Measurements from ENCODE around the gene DLX3.

Gene DLX3

DNA sequence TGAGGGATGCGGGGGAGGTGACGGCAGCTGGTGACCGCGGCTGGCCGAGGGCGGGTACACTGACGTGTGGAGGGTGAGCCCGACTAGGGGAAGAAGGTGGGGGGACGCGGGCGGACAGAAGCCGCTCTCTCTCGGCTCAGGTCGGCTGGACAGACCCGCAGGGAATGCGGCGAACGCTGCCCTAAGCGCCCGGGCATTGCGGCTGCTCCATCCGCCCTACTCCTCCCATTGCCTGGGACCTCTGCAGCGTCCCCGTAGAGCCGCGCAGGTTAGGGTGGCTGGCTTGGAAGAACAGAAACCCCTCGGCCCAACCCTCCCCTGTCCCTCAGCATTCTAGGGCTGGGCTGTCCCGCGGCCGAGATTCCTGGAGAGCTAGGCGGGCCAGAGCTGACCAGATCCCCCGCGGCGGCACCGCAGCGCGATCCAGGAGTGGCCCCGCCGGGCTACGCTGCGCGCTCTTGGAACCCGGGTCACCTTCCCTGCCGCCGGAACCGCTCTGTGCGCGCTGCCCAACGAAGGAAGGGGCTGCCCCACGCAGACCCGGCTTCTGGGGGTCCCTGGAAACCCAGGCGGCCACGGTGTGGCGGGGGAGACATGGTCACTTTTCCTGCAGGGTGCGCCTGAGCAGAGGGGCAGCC lies 23.1 kb downstream of the DLX3 start:
- DNase-seq, result no peak

DNA sequence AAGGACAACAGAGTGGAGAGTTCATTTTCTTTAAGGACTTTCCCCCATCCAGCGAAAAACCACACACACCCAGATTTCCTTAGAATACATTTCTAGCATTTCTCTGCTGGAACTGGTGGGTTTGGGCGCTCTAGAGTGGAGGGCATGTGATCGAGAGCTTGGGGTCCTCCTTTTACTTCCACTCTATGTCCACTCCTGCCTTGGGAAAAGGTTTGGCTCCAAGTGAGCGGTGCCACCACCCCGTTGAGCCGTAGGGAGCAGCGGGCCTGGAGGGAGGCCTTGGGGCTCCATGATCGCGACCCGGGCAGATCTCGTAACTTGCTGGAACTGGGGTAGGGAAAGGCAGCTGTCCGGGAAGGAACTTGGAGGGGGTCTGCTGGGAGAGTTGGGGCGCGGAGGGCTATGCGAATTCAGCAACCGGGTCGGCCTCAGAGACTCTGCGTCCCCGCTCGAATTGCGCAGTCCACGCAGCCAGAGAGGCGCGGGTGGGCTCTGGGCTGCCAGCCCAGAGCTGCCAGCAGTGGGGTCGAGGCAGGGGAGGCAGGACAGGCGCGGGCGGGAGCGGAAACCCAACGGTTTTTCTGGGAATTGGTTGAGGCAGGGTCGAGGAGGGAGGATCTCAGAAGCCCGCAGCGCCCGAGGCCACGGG lies 23.7 kb downstream of the DLX3 start:
- no peak for DNase-seq

DNA sequence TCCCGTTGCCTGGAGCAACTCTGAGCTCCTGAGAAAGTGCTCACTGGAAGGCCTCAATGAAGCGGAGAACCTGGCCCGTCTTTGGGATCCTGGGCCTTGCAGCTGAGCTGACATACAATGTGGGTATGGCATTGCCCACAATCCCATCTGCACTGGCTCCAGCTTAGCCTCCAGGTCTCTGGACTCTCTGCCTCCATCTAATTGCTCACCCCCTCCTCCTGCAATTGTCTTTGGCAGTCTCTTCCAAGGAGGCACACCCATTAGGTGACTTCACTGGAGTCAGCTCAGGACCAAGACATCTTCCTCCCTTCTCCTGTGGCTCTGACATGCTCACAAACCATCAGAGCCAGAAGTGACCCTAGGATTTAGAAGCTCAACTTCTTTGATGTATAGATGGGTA lies 24.5 kb downstream of the DLX3 start:
- no peak for DNase-seq

DNA sequence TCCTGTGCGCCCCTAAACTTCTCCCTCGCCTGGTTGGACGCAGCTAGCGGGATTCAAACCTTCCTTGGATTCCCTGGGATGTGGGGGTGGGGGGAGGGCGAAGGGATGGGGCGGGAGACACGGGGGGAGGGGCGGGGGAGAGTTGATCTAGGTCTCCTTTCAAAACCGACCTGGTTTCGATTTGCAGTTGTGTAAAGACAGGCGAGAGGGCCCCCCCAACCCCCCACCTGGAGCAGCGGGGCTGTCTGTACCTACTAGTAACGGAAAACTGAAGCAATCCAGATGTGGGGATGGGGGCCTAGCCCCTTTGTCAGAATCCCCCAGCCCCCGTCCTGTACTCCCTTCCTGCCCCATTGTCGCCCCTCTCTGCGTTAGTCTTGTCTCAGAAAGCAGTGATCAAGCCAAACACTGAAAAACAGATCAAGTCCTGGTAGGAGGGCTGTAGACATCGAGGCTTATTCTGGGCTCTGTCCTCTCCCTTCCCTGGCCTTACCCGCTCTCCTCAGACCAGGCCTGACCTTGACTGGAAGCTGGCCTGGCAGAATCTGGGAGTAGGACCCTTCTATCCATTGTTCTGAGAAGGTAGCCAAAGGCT lies 25.1 kb downstream of the DLX3 start:
- DNase-seq, result no peak

DNA sequence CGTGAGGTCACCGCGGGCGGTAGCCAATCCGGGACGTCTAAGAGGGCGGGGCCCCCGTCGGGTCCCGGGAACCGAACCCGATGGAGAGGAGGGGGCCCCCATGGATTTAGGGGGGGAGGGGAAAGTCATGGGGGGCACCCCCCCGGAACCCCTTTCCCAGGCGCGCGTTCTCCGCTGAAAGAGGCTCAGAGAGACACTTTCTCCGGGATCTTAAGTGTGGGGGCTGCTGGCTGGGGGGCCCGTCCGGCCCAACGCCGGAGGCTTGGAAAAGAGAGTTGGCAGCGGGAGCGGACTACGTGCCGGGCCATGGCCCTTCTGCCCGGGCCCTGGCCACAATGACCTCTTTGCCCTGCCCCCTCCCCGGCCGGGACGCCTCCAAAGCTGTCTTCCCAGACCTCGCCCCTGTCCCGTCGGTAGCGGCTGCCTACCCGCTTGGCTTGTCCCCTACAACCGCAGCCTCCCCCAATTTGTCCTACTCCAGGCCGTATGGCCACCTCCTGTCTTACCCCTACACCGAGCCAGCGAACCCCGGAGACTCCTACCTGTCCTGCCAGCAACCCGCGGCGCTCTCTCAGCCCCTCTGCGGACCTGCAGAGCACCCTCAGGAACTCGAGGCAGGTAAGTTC lies 25.8 kb downstream of the DLX3 start, which contains the start of gene DLX4:
Gene DLX4, plus strand, starts transcription at position 57 of the 626 bp plus-strand sequence. Its CDS starts 279 bp downstream, at position 336.
- no peak for DNase-seq

DNA sequence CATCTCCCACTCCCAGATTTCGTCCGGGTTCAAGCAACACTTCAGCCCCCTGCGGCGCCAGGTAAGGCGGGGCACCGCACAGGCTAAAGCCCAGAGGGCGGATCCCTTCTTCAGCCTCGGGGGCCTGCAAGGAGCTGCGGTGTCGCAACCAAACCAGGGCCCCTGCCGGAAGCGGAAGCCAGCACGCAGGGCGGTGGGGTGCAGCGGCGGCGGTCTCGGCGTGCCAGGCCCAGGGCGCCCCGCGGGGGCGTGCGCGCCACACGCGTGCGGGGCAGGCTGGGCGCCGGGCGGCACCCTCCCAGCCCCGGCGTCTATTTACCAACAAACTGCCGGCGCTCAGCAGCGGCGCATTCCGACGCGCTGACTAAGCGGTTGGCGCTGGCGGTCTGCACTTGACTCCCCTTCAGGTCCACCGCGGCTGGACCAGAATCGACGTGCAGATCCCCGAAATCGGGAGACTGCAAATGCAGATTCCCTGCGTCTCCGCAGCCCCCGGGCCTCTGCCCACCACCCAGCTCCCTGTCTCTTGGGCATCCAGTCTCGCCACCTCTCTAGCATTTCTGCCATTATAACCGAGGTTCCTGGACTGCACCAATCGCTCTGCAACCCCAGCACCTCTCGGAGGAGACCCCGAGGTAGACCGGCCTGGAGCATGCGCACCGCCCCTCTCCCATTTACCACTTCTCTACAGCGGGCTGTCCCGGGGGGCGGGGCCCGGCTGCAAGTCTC lies 26.5 kb downstream of the DLX3 start:
- DNase-seq, result peak; percentile 68 to 72

DNA sequence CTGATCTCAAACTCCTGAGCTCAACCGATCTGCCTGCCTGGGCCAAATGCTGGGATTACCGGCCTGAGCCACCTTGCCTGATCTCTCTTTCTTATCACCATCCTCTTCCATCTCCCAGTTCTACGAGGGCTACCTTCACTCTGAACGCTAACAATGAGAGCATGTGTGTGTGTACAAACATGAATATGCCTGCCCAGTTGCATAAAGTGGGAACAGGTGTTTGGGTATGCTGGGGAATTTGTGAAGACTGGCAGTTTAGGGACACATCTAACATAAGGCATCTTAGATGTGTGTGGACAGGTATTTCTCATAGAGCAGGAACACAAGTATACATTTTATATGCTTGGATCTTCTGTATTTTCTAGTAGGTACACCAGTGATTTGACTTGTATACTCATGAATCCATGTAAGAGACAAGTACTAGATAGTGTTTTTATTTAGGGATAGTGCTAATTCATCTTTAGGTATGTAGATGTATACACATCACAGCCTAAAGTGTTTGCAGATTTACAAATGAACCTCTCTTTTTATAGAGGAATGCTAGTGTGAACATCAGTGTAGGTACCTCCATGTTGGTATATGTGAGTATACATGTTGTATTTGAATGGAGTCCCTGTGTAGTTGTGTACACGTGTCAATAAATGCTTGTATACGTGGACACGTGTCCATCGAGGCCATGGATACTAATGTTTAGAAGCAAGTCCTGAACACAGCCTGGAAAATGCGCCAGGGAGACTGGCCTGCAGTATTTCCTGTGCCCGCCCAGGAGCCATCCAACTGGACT lies 27.2 kb downstream of the DLX3 start:
- no peak for DNase-seq

DNA sequence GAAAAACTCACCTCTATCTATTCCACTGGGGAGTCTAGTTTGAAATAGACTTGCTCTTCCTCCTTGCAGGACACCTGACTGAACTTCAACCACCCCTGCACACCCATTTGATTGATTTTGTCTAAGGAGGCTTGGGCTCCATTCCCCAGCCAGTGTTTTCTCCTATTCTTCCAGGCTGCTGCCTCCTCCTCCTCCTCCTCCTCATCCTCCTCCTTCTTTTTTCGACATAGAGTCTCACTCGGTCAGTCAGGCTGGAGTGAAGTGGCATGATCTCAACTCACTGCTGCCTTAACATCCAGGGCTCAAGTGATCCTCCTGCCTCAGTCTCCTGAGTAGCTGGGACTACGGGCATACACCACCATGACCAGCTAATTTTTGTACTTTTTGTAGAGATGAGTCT lies 27.8 kb downstream of the DLX3 start:
- DNase-seq, result no peak

DNA sequence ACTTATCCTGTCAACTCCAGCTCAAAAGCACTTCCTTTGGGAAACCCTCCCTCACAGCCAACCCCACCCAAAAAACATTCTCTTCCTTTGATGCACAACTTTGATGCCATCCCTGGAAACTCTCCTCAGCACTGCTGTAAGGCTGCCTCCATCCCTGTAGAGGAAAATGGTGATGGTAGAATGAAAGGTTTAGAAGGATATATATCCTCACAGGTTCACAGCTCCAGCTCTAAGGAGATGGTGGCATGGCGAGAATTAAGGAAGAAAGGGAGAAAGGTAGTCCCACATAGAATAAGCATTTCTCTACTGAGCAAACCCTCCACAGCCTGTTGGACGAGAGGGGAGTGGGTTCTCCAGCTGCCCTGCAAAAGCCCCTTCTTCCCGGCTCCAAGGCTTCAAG lies 28.3 kb downstream of the DLX3 start:
- DNase-seq, result no peak

DNA sequence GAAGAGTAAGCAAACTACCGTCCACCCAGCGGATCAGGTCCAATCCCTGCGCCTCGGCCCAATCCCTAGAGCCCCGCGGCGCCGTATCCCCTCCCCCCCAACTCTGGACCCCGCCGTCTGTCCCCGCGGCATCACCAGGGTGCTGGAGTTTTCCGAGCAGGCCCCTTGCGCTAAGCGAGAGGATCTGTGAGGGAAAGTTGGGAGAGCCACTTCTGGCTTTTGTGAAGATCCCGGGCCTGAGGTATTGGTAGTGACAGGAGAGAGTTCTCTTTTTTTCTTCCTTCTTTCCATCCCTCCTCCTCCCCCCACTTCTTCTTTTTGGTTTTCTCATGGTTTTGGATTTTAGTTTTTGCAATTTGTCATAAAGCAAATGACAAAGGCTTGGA lies 29.5 kb downstream of the DLX3 start:
- no peak for DNase-seq

DNA sequence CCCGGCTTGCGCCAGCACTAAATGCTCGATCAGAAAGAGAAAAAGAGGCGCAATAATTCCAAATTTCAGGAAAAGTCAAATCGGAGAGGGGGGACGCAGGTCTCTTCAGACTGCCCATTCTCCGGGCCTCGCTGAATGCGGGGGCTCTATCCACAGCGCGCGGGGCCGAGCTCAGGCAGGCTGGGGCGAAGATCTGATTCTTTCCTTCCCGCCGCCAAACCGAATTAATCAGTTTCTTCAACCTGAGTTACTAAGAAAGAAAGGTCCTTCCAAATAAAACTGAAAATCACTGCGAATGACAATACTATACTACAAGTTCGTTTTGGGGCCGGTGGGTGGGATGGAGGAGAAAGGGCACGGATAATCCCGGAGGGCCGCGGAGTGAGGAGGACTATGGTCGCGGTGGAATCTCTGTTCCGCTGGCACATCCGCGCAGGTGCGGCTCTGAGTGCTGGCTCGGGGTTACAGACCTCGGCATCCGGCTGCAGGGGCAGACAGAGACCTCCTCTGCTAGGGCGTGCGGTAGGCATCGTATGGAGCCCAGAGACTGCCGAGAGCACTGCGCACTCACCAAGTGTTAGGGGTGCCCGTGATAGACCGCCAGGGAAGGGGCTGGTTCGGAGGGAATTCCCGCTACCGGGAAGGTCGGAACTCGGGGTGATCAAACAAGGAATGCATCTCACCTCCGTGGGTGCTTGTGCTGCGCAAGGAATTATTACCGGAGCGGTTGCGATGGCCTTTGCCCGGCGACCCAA lies 30.1 kb downstream of the DLX3 start:
- peak; percentile 16 for DNase-seq

DNA sequence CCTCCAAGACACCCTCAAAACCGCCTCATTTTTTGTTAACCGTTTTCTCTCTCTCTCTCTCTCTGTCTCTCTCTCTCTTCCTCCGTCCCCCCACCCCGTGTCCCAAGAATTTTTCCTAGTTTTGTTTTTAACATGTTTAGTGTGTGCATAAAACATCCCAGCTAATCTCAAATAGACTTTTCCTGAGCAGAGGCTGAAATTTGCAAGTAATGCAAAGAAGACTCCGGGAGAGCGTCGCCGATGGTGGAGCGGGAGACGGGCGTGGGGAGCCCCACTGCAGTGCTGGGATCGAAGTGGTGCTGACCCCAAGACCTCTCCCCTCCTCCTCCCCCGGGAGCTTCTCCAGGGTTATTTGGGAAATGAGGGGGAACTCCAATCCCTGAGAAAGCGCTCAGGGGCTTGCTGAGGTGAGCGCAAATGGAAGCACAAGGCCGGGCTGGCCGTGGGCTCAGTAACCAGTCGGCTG lies 30.7 kb downstream of the DLX3 start:
- DNase-seq, result no peak

DNA sequence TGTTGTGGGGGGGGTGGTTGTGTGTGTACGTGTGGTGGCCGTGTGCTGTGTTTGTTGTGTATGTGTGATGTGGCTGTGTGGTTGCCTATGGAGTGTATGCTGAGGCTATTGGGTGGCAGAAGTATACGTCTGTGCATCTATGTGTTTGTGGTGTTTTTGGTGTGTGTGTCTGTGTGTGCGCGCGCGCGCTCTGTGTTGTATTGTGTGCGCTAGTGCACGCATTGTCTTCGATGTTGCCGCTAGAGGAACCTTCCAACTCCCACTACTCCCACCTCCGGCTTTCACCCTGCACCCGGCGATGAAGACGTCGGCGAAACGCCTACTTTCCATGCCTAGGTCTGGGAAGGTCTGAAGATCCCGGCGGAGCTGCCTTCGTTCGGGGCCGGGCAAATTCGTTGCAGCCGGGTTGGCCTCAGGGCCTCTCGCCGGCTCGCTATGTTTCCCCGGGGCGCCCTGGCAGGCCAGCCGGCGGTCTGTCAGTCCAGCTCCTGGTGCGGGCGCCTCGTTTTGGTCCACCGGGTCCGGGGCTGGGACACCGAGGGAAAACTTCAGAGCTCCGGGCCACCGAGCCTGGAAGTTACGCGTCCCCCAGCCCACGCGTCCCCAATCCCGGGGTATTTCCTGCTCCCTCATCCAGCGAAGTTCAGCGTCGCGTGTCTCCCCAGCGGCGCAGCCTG lies 31.3 kb downstream of the DLX3 start:
- DNase-seq, result no peak

DNA sequence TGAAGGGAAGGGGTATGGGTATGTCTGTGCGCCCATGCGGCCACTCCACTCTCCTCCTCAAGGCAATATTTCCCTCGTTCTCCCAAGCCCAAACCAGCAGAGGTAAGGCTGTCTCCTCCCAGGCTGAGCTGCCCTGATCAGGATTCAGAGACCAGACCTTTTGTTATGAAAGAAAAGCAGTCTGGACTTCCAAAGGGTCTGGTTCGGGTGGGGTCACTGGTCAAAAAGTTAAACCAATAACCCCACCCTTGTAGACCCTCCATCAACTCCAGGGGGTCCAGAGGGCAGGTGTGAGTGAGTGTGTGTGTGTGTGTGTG lies 31.8 kb downstream of the DLX3 start:
- no peak for DNase-seq

DNA sequence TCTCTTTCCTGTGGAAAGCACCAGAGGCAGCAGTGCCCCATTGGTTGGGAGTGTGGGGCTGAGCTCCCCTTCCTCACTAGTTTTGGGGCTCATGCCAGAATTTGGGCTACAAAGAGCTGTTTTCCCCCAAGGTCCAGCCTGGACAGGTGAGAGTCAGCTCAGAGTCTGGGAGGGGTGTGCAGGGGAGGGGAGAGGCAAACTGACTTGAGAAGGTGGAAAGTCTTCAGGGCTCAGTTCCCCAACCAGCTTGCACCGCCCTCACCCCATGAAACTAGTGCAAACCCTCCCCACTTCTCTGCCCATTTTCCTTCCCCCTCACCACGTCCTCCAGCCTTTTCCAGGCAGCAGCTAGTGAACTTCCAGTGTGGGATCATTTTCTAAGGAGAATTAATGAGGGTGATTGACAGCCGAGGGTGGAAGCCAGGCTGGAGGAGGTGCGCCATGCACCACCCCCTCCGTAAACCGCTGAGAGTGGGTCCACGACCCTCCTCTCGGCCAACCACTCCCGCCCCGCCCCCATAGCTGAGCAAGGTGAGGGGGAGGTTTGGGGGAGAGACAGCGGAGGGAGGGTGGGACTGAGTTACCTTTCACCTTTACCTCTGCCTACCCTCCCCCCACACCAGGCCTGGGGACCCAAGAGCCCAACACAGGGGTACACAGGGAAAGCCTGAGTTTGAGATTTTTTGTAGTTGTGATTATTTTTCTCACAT lies 32.3 kb downstream of the DLX3 start:
- DNase-seq, result no peak

DNA sequence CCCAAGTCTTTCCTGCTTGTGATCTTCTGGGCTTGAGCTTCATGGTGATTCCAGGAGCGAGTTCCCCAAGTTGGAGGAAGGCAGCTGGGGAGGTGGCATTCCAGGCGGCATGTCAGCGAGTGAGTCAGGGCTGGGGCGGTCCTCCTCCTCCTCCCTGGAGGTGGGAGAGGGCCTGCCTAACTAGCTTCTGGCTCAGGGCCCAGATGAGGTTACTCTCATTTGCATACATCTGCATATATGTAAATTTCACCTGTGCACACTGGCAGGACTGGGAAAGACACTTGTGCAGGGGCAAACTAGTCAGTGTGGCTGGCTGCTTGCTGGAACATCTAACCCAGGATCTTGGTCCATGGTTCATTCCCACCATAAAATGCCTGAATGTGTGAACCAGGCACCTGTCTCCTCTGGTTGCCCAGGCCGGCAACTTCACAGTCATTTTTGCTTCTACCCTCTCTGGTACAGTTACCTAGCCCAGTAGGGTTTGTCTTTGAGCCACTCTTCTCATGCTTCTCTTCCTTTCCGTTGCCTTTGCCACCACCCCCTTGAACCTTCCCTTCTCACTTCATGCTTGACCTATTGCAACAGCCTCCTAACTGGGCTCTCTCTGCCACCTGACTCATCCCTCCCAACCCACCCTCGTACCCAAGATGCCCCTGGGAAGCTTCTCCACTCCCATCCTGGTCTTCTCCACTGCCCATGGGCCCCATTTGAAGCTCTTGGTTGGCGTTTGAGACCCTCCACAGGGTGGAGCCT lies 35.7 kb downstream of the DLX3 start:
- DNase-seq, result no peak

DNA sequence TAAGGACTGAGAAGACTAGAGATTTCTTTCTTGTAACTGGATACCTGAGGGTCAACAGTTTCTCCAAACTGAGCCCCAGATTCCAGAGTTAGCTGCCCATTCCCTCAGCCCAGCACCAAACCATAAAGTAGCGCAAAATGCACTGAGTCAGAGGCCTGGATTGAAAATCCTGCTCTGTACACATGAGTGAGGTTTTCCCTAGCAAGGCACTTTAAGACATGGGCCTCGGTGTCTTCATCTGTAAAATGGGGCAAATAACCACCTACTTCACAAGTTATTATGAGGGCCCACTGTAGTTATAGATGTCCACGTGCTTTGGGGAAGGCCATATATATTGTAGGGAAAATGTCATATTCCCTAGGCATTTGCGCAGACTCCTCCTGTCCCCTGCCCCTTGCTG lies 36.3 kb downstream of the DLX3 start:
- no peak for DNase-seq

DNA sequence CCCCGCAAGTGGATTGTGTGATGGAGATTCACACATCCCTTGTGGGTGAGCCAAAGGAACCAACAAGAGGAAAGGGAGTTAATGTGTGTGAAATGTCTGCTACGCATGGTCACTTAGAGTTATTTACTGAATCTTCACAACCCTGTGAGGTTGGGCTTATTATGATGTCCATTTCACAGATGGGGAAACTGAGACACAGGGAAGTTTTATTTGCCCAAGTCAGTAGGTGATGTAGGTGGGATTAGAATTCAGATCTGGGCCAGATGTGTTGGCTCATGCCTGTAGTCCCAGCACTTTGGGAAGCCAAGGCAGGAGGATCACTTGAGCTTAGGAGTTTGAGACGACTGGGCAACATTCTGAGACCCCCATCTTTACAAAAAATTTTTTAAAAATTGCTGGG lies 37.7 kb downstream of the DLX3 start:
- no peak for DNase-seq

DNA sequence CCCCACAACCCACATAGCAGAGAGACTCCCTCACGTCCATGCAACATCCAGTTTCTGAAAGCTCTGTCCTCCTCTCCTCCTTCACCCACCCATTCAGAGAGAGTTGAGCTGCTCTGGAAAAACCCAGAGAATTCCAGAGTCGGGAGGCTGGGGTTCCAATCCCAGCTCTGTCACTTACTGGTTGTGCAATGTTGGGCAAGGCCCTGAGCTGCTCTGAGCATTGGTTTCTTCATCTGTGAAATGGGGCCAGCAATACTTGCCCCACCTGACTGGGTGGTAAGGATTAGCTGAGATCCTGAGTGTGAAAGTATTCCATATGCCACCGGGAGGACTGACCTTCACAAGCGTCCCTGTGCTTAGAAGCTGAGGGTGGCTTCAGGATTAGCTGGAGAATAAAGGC lies 38.2 kb downstream of the DLX3 start:
- no peak for DNase-seq

DNA sequence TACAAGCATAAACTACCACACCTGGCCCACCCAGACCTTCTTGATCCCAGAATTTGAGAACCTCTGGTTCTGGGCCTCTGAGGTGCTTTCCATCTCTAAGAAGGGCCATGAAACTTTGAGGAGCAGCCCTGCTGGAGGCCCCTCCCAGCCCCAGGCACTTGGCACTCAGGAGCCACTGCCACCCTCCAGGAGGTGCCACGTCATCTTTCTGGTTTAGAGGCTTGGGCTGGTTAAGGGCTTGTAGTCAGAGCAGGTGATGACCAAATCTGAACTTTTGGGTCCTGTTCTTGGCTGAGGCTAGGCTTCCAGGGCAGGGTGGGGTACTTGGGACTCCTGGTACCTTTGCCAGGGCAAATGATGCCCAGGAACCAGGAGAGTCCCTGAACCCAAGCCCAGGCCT lies 39.9 kb downstream of the DLX3 start:
- no peak for DNase-seq
